ENCODE measurements around the gene PNRC1. TPM values are rescaled to one million over a fixed set of nuclear protein-coding genes. Genes with fewer than 3 reads are reported as not detected.

The PNRC1 gene
- total RNA-seq, 1 donor, result 46.2 TPM

DNA sequence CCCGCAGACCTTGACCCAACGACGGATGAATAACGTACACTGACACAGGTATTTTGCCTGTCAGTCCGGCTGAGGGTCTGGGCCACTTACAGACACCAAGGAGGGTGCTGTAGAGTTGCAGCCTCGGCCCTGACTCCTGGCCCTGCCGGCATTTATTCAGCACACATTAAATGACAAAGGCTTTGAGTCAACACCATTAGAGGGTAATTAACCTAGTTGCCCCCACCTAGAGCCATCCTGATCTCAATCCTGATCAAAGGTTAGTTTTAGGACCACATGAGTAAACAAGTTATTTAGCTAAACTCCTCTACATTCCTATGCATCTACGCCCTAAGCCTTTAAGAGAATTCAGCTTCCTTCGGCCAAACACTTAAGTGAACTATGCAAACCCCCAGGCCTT, 53.4 kb downstream of the PNRC1 start:
- H3K4me3 ChIP-seq (ENCODE audit: low read depth, low read length), result no peak overlapping the region
- no peak for DNase-seq (ENCODE audit: low read depth)
- TF ChIP-seq CTCF (IDR thresholded peaks at IDR 0.05; ENCODE audit: insufficient read depth, low read depth, low read length), result no peak

GRCh38 chr6:89134723-89135122, 54.2 kb downstream of the PNRC1 start:
- no peak for TF ChIP-seq CTCF (IDR thresholded peaks at IDR 0.05; ENCODE audit: insufficient read depth, low read depth, low read length)
- no peak overlapping the region for H3K4me3 ChIP-seq (ENCODE audit: low read depth, low read length)
- no peak for DNase-seq (ENCODE audit: low read depth)

Small RNAs within 50 kb of the gene (small RNA-seq; reads per million reads assigned to genes)
- gene RN7SL336P, result not detected
- gene RNU2-61P, result 5.9 reads per million, percentile 84 among the genes with 10 or more reads in this experiment

Other genes starting within 250 kb of the PNRC1 start
- 22.9 and 38.0 TPM in 2 replicates for gene RNGTT, start 117.1 kb upstream of the PNRC1 start, total RNA-seq
- under 0.01 and 0.86 TPM in 2 replicates for gene SRSF12, start 37.3 kb downstream of the PNRC1 start, total RNA-seq
- 4.8 and 13.8 TPM in 2 replicates for gene PM20D2, start 65.3 kb downstream of the PNRC1 start, total RNA-seq
- not detected in 2 replicates for gene GABRR1, start 136.6 kb downstream of the PNRC1 start, total RNA-seq
- gene GABRR2, start 234.5 kb downstream of the PNRC1 start, total RNA-seq, result under 0.01 and 0.32 TPM in 2 replicates